Activated CD4-positive, alpha-beta T cell treated with anti-CD3 and anti-CD28 coated beads, Interleukin-2, amount 50 U/mL, for 24 hours (primary cell): ENCODE measurements around the gene MARVELD2.

Source experiments
- DNase-seq, 2 donors: peaks; one replicate each; pipeline ENCODE4 v3.0.0-alpha.2; 2020; ENCODE audit warnings: low read depth in 1 of 2, low spot score in 1 of 2

The MARVELD2 gene

GRCh38 chr5:69492391-69492922, 77.5 kb downstream of the MARVELD2 start, which contains the start of gene OCLN:
OCLN (plus strand) TSS chr5:69492790; CDS start chr5:69504245, 11,455 bp downstream.
- DNase-seq: no peak

DNA sequence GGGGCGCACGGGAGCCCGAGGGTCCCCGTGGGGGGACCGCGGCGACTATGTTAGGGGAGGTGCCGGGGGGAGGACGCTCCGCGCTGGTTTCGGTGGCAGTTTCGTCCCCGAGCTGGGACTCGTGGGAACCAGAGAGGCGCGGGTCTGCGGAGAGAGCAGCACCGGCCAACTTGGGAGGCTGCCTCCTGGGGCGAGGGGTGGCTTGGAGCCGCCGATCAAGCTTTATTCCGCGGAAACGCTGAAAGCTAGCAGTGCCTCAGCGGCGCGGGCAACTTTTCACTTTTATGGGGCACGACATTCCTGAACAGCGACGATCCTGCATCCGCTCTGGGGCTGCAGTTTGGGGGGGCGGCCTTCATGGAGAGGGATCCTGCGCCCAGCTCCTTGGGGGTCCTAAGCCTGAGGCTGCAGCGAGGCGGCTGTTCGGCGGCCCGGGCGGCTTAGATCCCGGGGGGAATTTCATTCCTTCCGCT, 78.0 kb downstream of the MARVELD2 start:
- no peak for DNase-seq

- no peak for DNase-seq
These were observed 78.6 kb downstream of the MARVELD2 start for GRCh38 chr5:69493396-69494133.
